ENCODE data around the gene FXYD3. TPM values are rescaled to one million over a fixed set of nuclear protein-coding genes. Genes with fewer than 3 reads are reported as not detected.

Gene FXYD3
- total RNA-seq, 4 donors from 2014 or later = 282 to 837 (median 489) TPM

- WGBS, 2 donors = 43% methylated on average over 1 of the region's 46 CpGs; no CpG with 5 or more reads in 1 of the 2 donors
- Histone ChIP-seq H3K4me3 (peak overlapping the region in 3 of 4 donors; percentile 12 to 55 (median 31)), H3K9me3 (no peaks in the 10 kb centered on the region), H3K27me3 (peaks cover 0 to 38% (median 9%) of the 10 kb centered on the region in 4 donors), H3K4me1 (peaks cover 23 to 56% (median 26%) of the 10 kb centered on the region in 3 donors), H3K27ac (peak overlapping the region in 1 of 4 donors; percentile 31), H3K36me3 (no peaks in the 10 kb centered on the region)
- intact Hi-C loops (cut with DNase I) = loop anchor here (5.0 kb wide), 2 partner anchors 75 to 130 kb away; no protein-coding TSS in a partner anchor
- TF ChIP-seq POLR2A (IDR thresholded peaks at IDR 0.05) (no peak), CTCF (IDR thresholded peaks at IDR 0.05) (peak in 3 of 6 experiments; percentile 28 to 90 (median 69))
- no peak for DNase-seq
Measured at GRCh38 chr19:35142606-35143230, 27.1 kb downstream of the FXYD3 start.

GRCh38 chr19:35143231-35143715 is 27.6 kb downstream of the FXYD3 start, which contains the start of gene FXYD7:
TSS of gene FXYD7 (plus strand) at chr19:35143255. CDS start at chr19:35143334, 79 bp downstream.
- 6% methylated on average over 6 to 10 of the region's 31 CpGs for WGBS, 2 donors
- no peak for DNase-seq
- H3K9me3 ChIP-seq = no peaks in the 10 kb centered on the region
- H3K27me3 ChIP-seq = peaks cover 0 to 38% (median 9%) of the 10 kb centered on the region in 4 donors
- no peaks in the 10 kb centered on the region for H3K36me3 ChIP-seq
- H3K4me1 ChIP-seq = peaks cover 21 to 51% (median 26%) of the 10 kb centered on the region in 3 donors
- TF ChIP-seq POLR2A (IDR thresholded peaks at IDR 0.05) (no peak), CTCF (IDR thresholded peaks at IDR 0.05) (no peak)
- peak within 1 kb of the TSS in 3 of 4 donors; percentile 12 to 55 (median 31) for H3K4me3 ChIP-seq
- H3K27ac ChIP-seq = peak within 1 kb of the TSS in 1 of 4 donors; percentile 31
- intact Hi-C loops (cut with DNase I) = loop anchor here (5.0 kb wide), 2 partner anchors 76 to 129 kb away; no protein-coding TSS in a partner anchor

GRCh38 chr19:35143818-35144217 is 28.2 kb downstream of the FXYD3 start:
- intact Hi-C loops (cut with DNase I) = loop anchor here (5.0 kb wide), 2 partner anchors 77 to 128 kb away; no protein-coding TSS in a partner anchor
- no peak for TF ChIP-seq POLR2A (IDR thresholded peaks at IDR 0.05)
- no peak for TF ChIP-seq CTCF (IDR thresholded peaks at IDR 0.05)
- Histone ChIP-seq H3K9me3 (no peaks in the 10 kb centered on the region), H3K4me1 (peaks cover 20 to 45% (median 26%) of the 10 kb centered on the region in 3 donors), H3K4me3 (no peak overlapping the region), H3K27me3 (peaks cover 0 to 38% (median 9%) of the 10 kb centered on the region in 4 donors), H3K36me3 (no peaks in the 10 kb centered on the region), H3K27ac (no peak overlapping the region)
- 34 to 46% methylated on average over 3 of the region's 3 CpGs for WGBS, 2 donors
- DNase-seq = no peak

GRCh38 chr19:35144259-35144599 is 28.6 kb downstream of the FXYD3 start:
- 24 to 63% methylated on average over 2 of the region's 6 CpGs for WGBS, 2 donors
- Histone ChIP-seq H3K4me3 (no peak overlapping the region), H3K36me3 (no peaks in the 10 kb centered on the region), H3K27ac (no peak overlapping the region), H3K4me1 (peaks cover 20 to 43% (median 26%) of the 10 kb centered on the region in 3 donors), H3K27me3 (peaks cover 0 to 38% (median 9%) of the 10 kb centered on the region in 4 donors), H3K9me3 (no peaks in the 10 kb centered on the region)
- intact Hi-C loops (cut with DNase I) = loop anchor here (5.0 kb wide), 2 partner anchors 77 to 128 kb away; no protein-coding TSS in a partner anchor
- TF ChIP-seq CTCF (IDR thresholded peaks at IDR 0.05) = no peak
- no peak for TF ChIP-seq POLR2A (IDR thresholded peaks at IDR 0.05)
- no peak for DNase-seq

Data from esophagus squamous epithelium (tissue), 5 donors.